Activated CD8-positive, alpha-beta T cell treated with anti-CD3 and anti-CD28 coated beads, Interleukin-2, amount 10 ng/mL, durations not matched to agents 7 days and 5 days (primary cell): ENCODE results near the gene PATJ. TPM values are rescaled to one million over a fixed set of nuclear protein-coding genes. Genes with fewer than 3 reads are reported as not detected.
A peak's percentile ranks its signal among the peaks of the same experiment; 100 is the strongest.
"Not testable (repeated sequence)": the region's sequence is repeated elsewhere in the genome, so short reads cannot be mapped to it uniquely, and the experiment has no call there.

Experiments used
- ATAC-seq: fragments of 150-1000 bp; cut with Tn5 transposase; one replicate; pipeline ENCODE4 v1.10.0; 2021; ENCODE audit warnings: moderate library complexity
- CTCF ChIA-PET: fragments of 350-600 bp; sonication (Branson Sonifier 250); formaldehyde crosslinking; loops from one replicate; lab custom pipeline; 2021; ENCODE audit warnings: antibody characterized with exemption; lab: Charles Lee
- POLR2A ChIA-PET: fragments of 350-600 bp; sonication (Branson Sonifier 250); formaldehyde crosslinking; loops from one replicate; lab custom pipeline; 2021; ENCODE audit warnings: antibody characterized with exemption; lab: Charles Lee
- DNase-seq: peaks from one replicate; pipeline ENCODE4 v3.0.0-alpha.2; 2020
- H3K27ac Mint-ChIP-seq: one replicate; pipeline ENCODE4 v1.8.0; 2021; ENCODE audit warnings: mild to moderate bottlenecking, mixed read lengths
- H3K27me3 Mint-ChIP-seq: one replicate; pipeline ENCODE4 v1.8.0; 2021; ENCODE audit warnings: low read depth, mixed read lengths
- H3K36me3 Mint-ChIP-seq: one replicate; pipeline ENCODE4 v1.8.0; 2021; ENCODE audit warnings: low read depth, mixed read lengths
- H3K4me1 Mint-ChIP-seq: one replicate; pipeline ENCODE4 v1.8.0; 2021; ENCODE audit warnings: low read depth, mixed read lengths
- H3K4me3 Mint-ChIP-seq: one replicate; pipeline ENCODE4 v1.8.0; 2021; ENCODE audit warnings: mild to moderate bottlenecking, mixed read lengths
- H3K9me3 Mint-ChIP-seq: one replicate; pipeline ENCODE4 v1.8.0; 2022; ENCODE audit warnings: mixed read lengths; ENCODE audit not compliant: insufficient read depth
- total RNA-seq, 2 experiments: library from RNA; stranded (reverse); gene quantifications; one replicate each; pipeline ENCODE4 v1.2.3, GENCODE V29; 2021

Gene PATJ
- total RNA-seq, 2 experiments from 2014 or later, result 8.8 to 10.9 TPM

GRCh38 chr1:62128745-62129144 is 386.5 kb downstream of the PATJ start:
- Mint-ChIP-seq H3K27me3 (no peaks in the 10 kb centered on the region), H3K9me3 (no peaks in the 10 kb centered on the region), H3K36me3 (no peaks in the 10 kb centered on the region), H3K4me3 (no peak overlapping the region), H3K4me1 (no peaks in the 10 kb centered on the region), H3K27ac (no peak overlapping the region)
- ChIA-PET POLR2A (no interaction called here), CTCF (interaction anchor here (1.6 to 1.7 kb wide), 2 partner anchors 16 to 46 kb away, joined by 5 to 7 read pairs; no protein-coding TSS in a partner anchor)
- DNase-seq (no peak), ATAC-seq (no peak)

GRCh38 chr1:62131093-62131725 is 388.9 kb downstream of the PATJ start:
- peak; percentile 57 for DNase-seq
- H3K27me3 Mint-ChIP-seq, result no peaks in the 10 kb centered on the region
- no peaks in the 10 kb centered on the region for H3K4me1 Mint-ChIP-seq
- no peak overlapping the region for H3K4me3 Mint-ChIP-seq
- POLR2A ChIA-PET, result no interaction called here
- CTCF ChIA-PET, result interaction anchor here (0.6 to 4.2 kb wide), 16 partner anchors 9 to 260 kb away, joined by 3 to 25 read pairs (median 4); no protein-coding TSS in a partner anchor
- H3K27ac Mint-ChIP-seq, result no peak overlapping the region
- H3K9me3 Mint-ChIP-seq, result no peaks in the 10 kb centered on the region
- peak; percentile 81 for ATAC-seq
- no peaks in the 10 kb centered on the region for H3K36me3 Mint-ChIP-seq

GRCh38 chr1:62138029-62138428 is 395.7 kb downstream of the PATJ start:
- ATAC-seq (no peak), DNase-seq (no peak)
- H3K27ac Mint-ChIP-seq, result no peak overlapping the region
- no peak overlapping the region for H3K4me3 Mint-ChIP-seq
- CTCF ChIA-PET, result no interaction called here
- no peaks in the 10 kb centered on the region for H3K9me3 Mint-ChIP-seq
- H3K4me1 Mint-ChIP-seq, result no peaks in the 10 kb centered on the region
- H3K27me3 Mint-ChIP-seq, result no peaks in the 10 kb centered on the region
- POLR2A ChIA-PET, result no interaction called here
- H3K36me3 Mint-ChIP-seq, result no peaks in the 10 kb centered on the region

GRCh38 chr1:62139410-62139809 is 397.1 kb downstream of the PATJ start:
- ChIA-PET CTCF (interaction anchor here (0.7 to 1.4 kb wide), 2 partner anchors 8 to 268 kb away, joined by 3 to 11 read pairs; no protein-coding TSS in a partner anchor), POLR2A (interaction anchor here (0.6 kb wide), 1 partner anchor 364 kb away, joined by 4 read pairs; no protein-coding TSS in a partner anchor)
- Mint-ChIP-seq H3K4me1 (no peaks in the 10 kb centered on the region), H3K36me3 (no peaks in the 10 kb centered on the region), H3K27me3 (no peaks in the 10 kb centered on the region), H3K9me3 (no peaks in the 10 kb centered on the region), H3K27ac (no peak overlapping the region), H3K4me3 (no peak overlapping the region)
- DNase-seq (no peak), ATAC-seq (no peak)

- H3K27me3 Mint-ChIP-seq, result no peaks in the 10 kb centered on the region
- CTCF ChIA-PET, result interaction anchor here (0.7 to 1.4 kb wide), 2 partner anchors 10 to 1515 kb away, joined by 3 to 11 read pairs; no protein-coding TSS in a partner anchor
- DNase-seq, result no peak
- no peaks in the 10 kb centered on the region for H3K4me1 Mint-ChIP-seq
- H3K27ac Mint-ChIP-seq, result no peak overlapping the region
- no peaks in the 10 kb centered on the region for H3K9me3 Mint-ChIP-seq
- no peaks in the 10 kb centered on the region for H3K36me3 Mint-ChIP-seq
- H3K4me3 Mint-ChIP-seq, result no peak overlapping the region
- POLR2A ChIA-PET, result no interaction called here
- no peak for ATAC-seq
Observed at GRCh38 chr1:62140666-62141065, 398.4 kb downstream of the PATJ start.

GRCh38 chr1:62142496-62142895 is 400.2 kb downstream of the PATJ start:
- POLR2A ChIA-PET, result no interaction called here
- DNase-seq (no peak), ATAC-seq (no peak)
- Mint-ChIP-seq H3K4me3 (no peak overlapping the region), H3K9me3 (no peaks in the 10 kb centered on the region), H3K36me3 (no peaks in the 10 kb centered on the region), H3K27me3 (no peaks in the 10 kb centered on the region), H3K4me1 (no peaks in the 10 kb centered on the region), H3K27ac (no peak overlapping the region)
- CTCF ChIA-PET, result no interaction called here

- DNase-seq, result peak; percentile 59
- H3K36me3 Mint-ChIP-seq, result no peaks in the 10 kb centered on the region
- POLR2A ChIA-PET, result interaction anchor here (0.8 kb wide), 1 partner anchor 13 kb away, joined by 3 read pairs; no protein-coding TSS in a partner anchor
Observed at GRCh38 chr1:62144238-62144831, 402.1 kb downstream of the PATJ start.

GRCh38 chr1:62159940-62160348 is 417.7 kb downstream of the PATJ start:
- Mint-ChIP-seq H3K27me3 (no peaks in the 10 kb centered on the region), H3K36me3 (no peaks in the 10 kb centered on the region), H3K27ac (no peak overlapping the region), H3K4me1 (no peaks in the 10 kb centered on the region), H3K9me3 (no peaks in the 10 kb centered on the region), H3K4me3 (no peak overlapping the region)
- DNase-seq (no peak), ATAC-seq (no peak)
- POLR2A ChIA-PET, result no interaction called here
- CTCF ChIA-PET, result interaction anchor here (1.1 kb wide), 1 partner anchor 15 kb away, joined by 5 read pairs; no protein-coding TSS in a partner anchor

More at GRCh38 chr1:62144238-62144831, 402.1 kb downstream of the PATJ start:
- Mint-ChIP-seq H3K9me3 (no peaks in the 10 kb centered on the region), H3K27ac (no peak overlapping the region), H3K4me3 (no peak overlapping the region), H3K4me1 (no peaks in the 10 kb centered on the region), H3K27me3 (no peaks in the 10 kb centered on the region)
- CTCF ChIA-PET, result interaction anchor here (0.6 to 2.4 kb wide), 16 partner anchors 9 to 602 kb away, joined by 3 to 25 read pairs (median 4); no protein-coding TSS in a partner anchor
- no peak for ATAC-seq

GRCh38 chr1:62161711-62162110 is 419.4 kb downstream of the PATJ start:
- Mint-ChIP-seq H3K36me3 (no peaks in the 10 kb centered on the region), H3K9me3 (no peaks in the 10 kb centered on the region), H3K27ac (no peak overlapping the region), H3K27me3 (no peaks in the 10 kb centered on the region), H3K4me3 (no peak overlapping the region), H3K4me1 (no peaks in the 10 kb centered on the region)
- DNase-seq (no peak), ATAC-seq (no peak)
- CTCF ChIA-PET, result no interaction called here
- POLR2A ChIA-PET, result no interaction called here

GRCh38 chr1:62170380-62170779 is 428.1 kb downstream of the PATJ start:
- CTCF ChIA-PET, H3K9me3 Mint-ChIP-seq, H3K27ac Mint-ChIP-seq, H3K27me3 Mint-ChIP-seq, ATAC-seq, H3K4me1 Mint-ChIP-seq, H3K36me3 Mint-ChIP-seq, H3K4me3 Mint-ChIP-seq, POLR2A ChIA-PET, DNase-seq: not testable (repeated sequence)

GRCh38 chr1:62175568-62176179 is 433.4 kb downstream of the PATJ start:
- CTCF ChIA-PET, result interaction anchor here (0.7 to 2.2 kb wide), 22 partner anchors 9 to 572 kb away, joined by 3 to 39 read pairs (median 4); no protein-coding TSS in a partner anchor
- peak; percentile 58 for DNase-seq
- Mint-ChIP-seq H3K27ac (no peak overlapping the region), H3K27me3 (no peaks in the 10 kb centered on the region), H3K4me1 (no peaks in the 10 kb centered on the region), H3K36me3 (no peaks in the 10 kb centered on the region), H3K4me3 (no peak overlapping the region), H3K9me3 (no peaks in the 10 kb centered on the region)
- no peak for ATAC-seq
- POLR2A ChIA-PET, result no interaction called here
